ENCODE data around the gene SLC9C2.

DNA sequence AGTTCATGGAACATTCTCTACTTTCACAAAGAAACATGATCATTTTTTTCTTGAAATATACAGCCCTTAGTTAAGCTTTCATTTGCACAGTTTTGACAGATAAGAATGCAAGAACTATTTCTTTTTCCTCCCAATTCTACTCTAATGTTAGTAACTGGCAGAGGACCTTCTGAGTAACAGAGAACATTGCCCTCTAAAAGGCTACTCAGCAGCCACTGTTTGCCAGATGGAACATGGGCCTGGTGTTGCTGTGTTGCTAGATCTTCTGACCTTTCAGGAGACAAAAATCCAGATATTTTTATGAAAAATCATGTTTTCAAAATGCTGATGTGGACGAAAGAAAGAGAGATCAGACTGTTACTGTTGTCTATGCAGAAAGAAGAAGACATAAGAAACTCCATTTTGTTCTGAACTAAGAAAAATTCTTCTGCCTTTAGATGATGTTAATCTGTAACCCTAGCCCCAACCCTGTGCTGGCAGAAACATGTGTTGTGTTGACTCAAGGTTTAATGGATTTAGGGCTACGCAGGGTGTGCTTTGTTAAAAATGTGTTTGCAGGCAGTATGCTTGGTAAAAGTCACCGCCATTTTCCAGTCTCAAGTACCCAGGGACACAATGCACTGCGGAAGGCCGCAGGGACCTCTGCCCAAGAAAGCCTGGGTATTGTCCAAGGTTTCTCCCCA is 128.6 kb downstream of the SLC9C2 start:
- TF ChIP-seq, protein P1, sequence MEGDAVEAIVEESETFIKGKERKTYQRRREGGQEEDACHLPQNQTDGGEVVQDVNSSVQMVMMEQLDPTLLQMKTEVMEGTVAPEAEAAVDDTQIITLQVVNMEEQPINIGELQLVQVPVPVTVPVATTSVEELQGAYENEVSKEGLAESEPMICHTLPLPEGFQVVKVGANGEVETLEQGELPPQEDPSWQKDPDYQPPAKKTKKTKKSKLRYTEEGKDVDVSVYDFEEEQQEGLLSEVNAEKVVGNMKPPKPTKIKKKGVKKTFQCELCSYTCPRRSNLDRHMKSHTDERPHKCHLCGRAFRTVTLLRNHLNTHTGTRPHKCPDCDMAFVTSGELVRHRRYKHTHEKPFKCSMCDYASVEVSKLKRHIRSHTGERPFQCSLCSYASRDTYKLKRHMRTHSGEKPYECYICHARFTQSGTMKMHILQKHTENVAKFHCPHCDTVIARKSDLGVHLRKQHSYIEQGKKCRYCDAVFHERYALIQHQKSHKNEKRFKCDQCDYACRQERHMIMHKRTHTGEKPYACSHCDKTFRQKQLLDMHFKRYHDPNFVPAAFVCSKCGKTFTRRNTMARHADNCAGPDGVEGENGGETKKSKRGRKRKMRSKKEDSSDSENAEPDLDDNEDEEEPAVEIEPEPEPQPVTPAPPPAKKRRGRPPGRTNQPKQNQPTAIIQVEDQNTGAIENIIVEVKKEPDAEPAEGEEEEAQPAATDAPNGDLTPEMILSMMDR (conservative IDR thresholded peaks at IDR 0.05 in 1 of 2, IDR thresholded peaks at IDR 0.05 in 1 of 2; ENCODE audit: low read depth in 1 of 2, low read length in 2 of 2) = no peak
- no peak for TF ChIP-seq EZH2 (IDR thresholded peaks at IDR 0.05; ENCODE audit: low read length, missing control alignments)
